Measurements from ENCODE around the gene RASGRF2.

- TF ChIP-seq CTCF (IDR thresholded peaks at IDR 0.05) (no peak), EP300 (IDR thresholded peaks at IDR 0.05) (no peak), POLR2A (IDR thresholded peaks at IDR 0.05) (no peak)
Observed at GRCh38 chr5:81016116-81016515, 56.0 kb downstream of the RASGRF2 start.
